ENCODE measurements around the gene ARHGAP6. TPM values are rescaled to one million over a fixed set of nuclear protein-coding genes. Genes with fewer than 3 reads are reported as not detected.

The ARHGAP6 gene
- total and polyA plus RNA-seq, 9 of the 15 experiments (the other 6 are each of a cell fraction or from before 2014, with no cell fraction given) = 12.5 to 63.6 (median 41.8) TPM

- Histone ChIP-seq H3K27me3 (ENCODE audit: control insufficient read depth in 2 of 2, insufficient read depth in 2 of 2, low read length in 2 of 2) (no peaks in the 10 kb centered on the region), H3K4me2 (ENCODE audit: insufficient read depth, low read length) (no peak overlapping the region), H2AFZ (ENCODE audit: low read depth, low read length) (no peak overlapping the region), H3K9me3 (replicated peaks; ENCODE audit: control insufficient read depth, insufficient read depth, low read depth, low read length) (no peaks in the 10 kb centered on the region; the same call in 1 of the 2 replicates), H3K9me1 (ENCODE audit: control insufficient read depth, insufficient read depth, low read length) (no peaks in the 10 kb centered on the region), H3K4me1 (replicated peaks in 1 of 2; ENCODE audit: control insufficient read depth in 2 of 2, insufficient read depth in 2 of 2, low read length in 2 of 2) (no peaks in the 10 kb centered on the region; a peak in 1 of 5 replicates), H3K79me2 (ENCODE audit: control insufficient read depth, insufficient read depth, low read length) (peaks cover 47% of the 10 kb centered on the region), H3K4me3 (no peak overlapping the region), H3K27ac (ENCODE audit: extremely low read depth, low read depth, low read length) (no peak overlapping the region), H3K36me3 (ENCODE audit: control insufficient read depth, insufficient read depth, low read length) (peaks cover 7% of the 10 kb centered on the region; the same call in 2 of the 3 replicates), H4K20me1 (replicated peaks; ENCODE audit: control insufficient read depth, insufficient read depth, low read length) (no peaks in the 10 kb centered on the region), H3K9ac (ENCODE audit: insufficient read depth in 1 of 2, low read depth in 2 of 2, low read length in 2 of 2) (no peak overlapping the region)
- no TSS peak for BruUV-seq (replicated peaks)
- FAIRE-seq (no peak), ATAC-seq (no peak), DNase-seq (ENCODE audit: extremely low read depth in 1 of 4, low spot score in 3 of 4) (no peak)
- 47% methylated on average over 2 of the region's 2 CpGs for whole genome bisulfite sequencing (ENCODE audit: insufficient coverage, low coverage, missing lambda C conversion rate)
- in situ Hi-C loops (cut with MboI) = no loop called here
- TF ChIP-seq HMBOX1 (IDR thresholded peaks at IDR 0.05) = no peak
- ChIA-PET POLR2A (interaction anchor here (1.0 kb wide), 1 partner anchor 13 kb away, joined by 4 read pairs; no protein-coding TSS in a partner anchor), CTCF (ENCODE audit: low intra/inter-chr PET ratio) (no interaction called here)
- intact Hi-C loops (cut with micrococcal nuclease) = no loop called here
Measured at GRCh38 chrX:11282043-11282442, 383.7 kb downstream of the ARHGAP6 start.

GRCh38 chrX:11273544-11273943 lies 392.2 kb downstream of the ARHGAP6 start:
- CTCF ChIA-PET (ENCODE audit: low intra/inter-chr PET ratio) = no interaction called here
- FAIRE-seq = no peak
- H4K20me1 ChIP-seq (replicated peaks; ENCODE audit: control insufficient read depth, insufficient read depth, low read length) = no peaks in the 10 kb centered on the region
- TF ChIP-seq MCM7 (IDR thresholded peaks at IDR 0.05) (no peak), ELF1 (tag; IDR thresholded peaks at IDR 0.05) (no peak), FOSL1 (tag; conservative IDR thresholded peaks at IDR 0.05) (peak; percentile 76), ZBTB9 (CRISPR knock-in tag; IDR thresholded peaks at IDR 0.05) (no peak), HDGF (IDR thresholded peaks at IDR 0.05) (no peak), RBM15 (IDR thresholded peaks at IDR 0.05; ENCODE audit: insufficient read depth, low read length) (no peak), JUND (IDR thresholded peaks at IDR 0.05; ENCODE audit: borderline replicate concordance, low read depth, low read length) (0 out of 2 replicates have a peak, but pooled peaks have one; percentile 10), JUND (tag; IDR thresholded peaks at IDR 0.05; ENCODE audit: borderline replicate concordance, low read depth, low read length) (no peak), RBM14 (IDR thresholded peaks at IDR 0.05; ENCODE audit: borderline replicate concordance, insufficient read depth, low read depth, low read length) (no peak), SNRNP70 (optimal IDR thresholded peaks at IDR 0.05; ENCODE audit: low read depth, low read length) (no peak), PYGO2 (tag; IDR thresholded peaks at IDR 0.05) (no peak), RNF2 (IDR thresholded peaks at IDR 0.05) (no peak)

More at GRCh38 chrX:11273544-11273943, 392.2 kb downstream of the ARHGAP6 start:
- Histone ChIP-seq H3K27ac (ENCODE audit: extremely low read depth, low read depth, low read length) (no peak overlapping the region), H3K9me3 (replicated peaks; ENCODE audit: control insufficient read depth, insufficient read depth, low read depth, low read length) (no peaks in the 10 kb centered on the region; the same call in 1 of the 2 replicates), H3K27me3 (ENCODE audit: control insufficient read depth in 2 of 2, insufficient read depth in 2 of 2, low read length in 2 of 2) (no peaks in the 10 kb centered on the region), H3K4me1 (replicated peaks in 1 of 2; ENCODE audit: control insufficient read depth in 2 of 2, insufficient read depth in 2 of 2, low read length in 2 of 2) (peaks cover 11 to 46% of the 10 kb centered on the region in 2 experiments), H3K9me1 (ENCODE audit: control insufficient read depth, insufficient read depth, low read length) (no peaks in the 10 kb centered on the region), H3K4me2 (ENCODE audit: insufficient read depth, low read length) (no peak overlapping the region), H3K79me2 (ENCODE audit: control insufficient read depth, insufficient read depth, low read length) (peaks cover 81% of the 10 kb centered on the region), H3K9ac (ENCODE audit: insufficient read depth in 1 of 2, low read depth in 2 of 2, low read length in 2 of 2) (no peak overlapping the region), H2AFZ (ENCODE audit: low read depth, low read length) (no peak overlapping the region), H3K36me3 (ENCODE audit: control insufficient read depth, insufficient read depth, low read length) (no peaks in the 10 kb centered on the region), H3K4me3 (no peak overlapping the region)
- DNase-seq (ENCODE audit: extremely low read depth in 1 of 4, low spot score in 3 of 4) (no peak), ATAC-seq (no peak)
- WGBS (ENCODE audit: insufficient coverage, low coverage, missing lambda C conversion rate) = 63% methylated on average over 1 of the region's 1 CpG
- no TSS peak for BruUV-seq (replicated peaks)
- in situ Hi-C loops (cut with MboI) = no loop called here
- POLR2A ChIA-PET = interaction anchor here (1.1 kb wide), 1 partner anchor 10 kb away, joined by 9 read pairs; no protein-coding TSS in a partner anchor
- intact Hi-C loops (cut with micrococcal nuclease) = no loop called here
